ENCODE results near the gene RNF38. TPM values are rescaled to one million over a fixed set of nuclear protein-coding genes. Genes with fewer than 3 reads are reported as not detected.

The RNF38 gene
- total and polyA plus RNA-seq, 2 experiments from 2014 or later, result 8.7 to 23.7 TPM

- Histone ChIP-seq H3K36me3 (replicated peaks; ENCODE audit: insufficient read depth, low read depth) (no peaks in the 10 kb centered on the region), H3K9me2 (replicated peaks; ENCODE audit: insufficient read depth) (no peaks in the 10 kb centered on the region), H3K79me2 (peaks cover 72% of the 10 kb centered on the region), H3K4me1 (ENCODE audit: insufficient read depth) (no peaks in the 10 kb centered on the region), H2AFZ (no peak overlapping the region), H3K27me3 (no peaks in the 10 kb centered on the region), H3K9me3 (ENCODE audit: low read depth) (no peaks in the 10 kb centered on the region), H4K20me1 (ENCODE audit: insufficient read depth, poor library complexity, severe bottlenecking) (peaks cover 20% of the 10 kb centered on the region), H3K4me3 (no peak overlapping the region), H3K4me2 (no peak overlapping the region), H3K27ac (no peak overlapping the region)
- TF ChIP-seq EZH2phosphoT487 (IDR thresholded peaks at IDR 0.05; ENCODE audit: low read depth, severe bottlenecking, unreplicated experiment) (no peak), EZH2 (IDR thresholded peaks at IDR 0.05; ENCODE audit: borderline replicate concordance) (no peak)
- TF ChIP-seq, protein P1, sequence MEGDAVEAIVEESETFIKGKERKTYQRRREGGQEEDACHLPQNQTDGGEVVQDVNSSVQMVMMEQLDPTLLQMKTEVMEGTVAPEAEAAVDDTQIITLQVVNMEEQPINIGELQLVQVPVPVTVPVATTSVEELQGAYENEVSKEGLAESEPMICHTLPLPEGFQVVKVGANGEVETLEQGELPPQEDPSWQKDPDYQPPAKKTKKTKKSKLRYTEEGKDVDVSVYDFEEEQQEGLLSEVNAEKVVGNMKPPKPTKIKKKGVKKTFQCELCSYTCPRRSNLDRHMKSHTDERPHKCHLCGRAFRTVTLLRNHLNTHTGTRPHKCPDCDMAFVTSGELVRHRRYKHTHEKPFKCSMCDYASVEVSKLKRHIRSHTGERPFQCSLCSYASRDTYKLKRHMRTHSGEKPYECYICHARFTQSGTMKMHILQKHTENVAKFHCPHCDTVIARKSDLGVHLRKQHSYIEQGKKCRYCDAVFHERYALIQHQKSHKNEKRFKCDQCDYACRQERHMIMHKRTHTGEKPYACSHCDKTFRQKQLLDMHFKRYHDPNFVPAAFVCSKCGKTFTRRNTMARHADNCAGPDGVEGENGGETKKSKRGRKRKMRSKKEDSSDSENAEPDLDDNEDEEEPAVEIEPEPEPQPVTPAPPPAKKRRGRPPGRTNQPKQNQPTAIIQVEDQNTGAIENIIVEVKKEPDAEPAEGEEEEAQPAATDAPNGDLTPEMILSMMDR (IDR thresholded peaks at IDR 0.05; ENCODE audit: poor library complexity), result no peak
- DNase-seq (ENCODE audit: low spot score), result no peak
- WGBS (ENCODE audit: low lambda C conversion rate, missing lambda C conversion rate), result 78% methylated on average over 5 of the region's 5 CpGs
Measured at GRCh38 chr9:36445800-36446361, 45.8 kb upstream of the RNF38 start.

DNA sequence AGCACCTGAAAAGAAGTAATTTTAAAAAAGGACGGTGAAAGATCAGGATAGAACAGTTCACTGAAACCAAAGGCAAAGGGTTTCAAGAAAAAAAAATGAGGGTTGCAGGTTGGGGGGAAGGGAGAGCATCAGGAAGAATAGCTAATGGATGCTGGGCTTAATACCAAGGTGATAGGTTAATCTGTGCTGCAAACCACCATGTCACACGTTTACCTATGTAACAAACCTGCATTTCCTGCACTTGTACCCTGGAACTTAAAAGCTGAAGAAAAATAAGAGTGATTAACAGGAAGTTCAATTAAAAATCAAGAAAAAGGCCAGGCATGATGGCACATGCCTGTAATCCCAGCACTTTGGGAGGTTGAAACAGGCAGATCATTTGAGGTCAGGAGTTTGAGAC lies 44.1 kb upstream of the RNF38 start:
- TF ChIP-seq EZH2phosphoT487 (IDR thresholded peaks at IDR 0.05; ENCODE audit: low read depth, severe bottlenecking, unreplicated experiment), result no peak
- no peak for TF ChIP-seq EZH2 (IDR thresholded peaks at IDR 0.05; ENCODE audit: borderline replicate concordance)
- TF ChIP-seq, protein P1 (IDR thresholded peaks at IDR 0.05; ENCODE audit: poor library complexity), result no peak
- Histone ChIP-seq H3K4me2 (no peak overlapping the region), H3K9me2 (replicated peaks; ENCODE audit: insufficient read depth) (no peaks in the 10 kb centered on the region), H3K27me3 (no peaks in the 10 kb centered on the region), H3K79me2 (peaks cover 80% of the 10 kb centered on the region), H3K36me3 (replicated peaks; ENCODE audit: insufficient read depth, low read depth) (no peaks in the 10 kb centered on the region), H3K9me3 (ENCODE audit: low read depth) (no peaks in the 10 kb centered on the region), H3K27ac (no peak overlapping the region), H4K20me1 (ENCODE audit: insufficient read depth, poor library complexity, severe bottlenecking) (peaks cover 26% of the 10 kb centered on the region), H2AFZ (no peak overlapping the region), H3K4me1 (ENCODE audit: insufficient read depth) (no peaks in the 10 kb centered on the region), H3K4me3 (no peak overlapping the region)
- DNase-seq (ENCODE audit: low spot score), result no peak
- 79% methylated on average over 2 of the region's 2 CpGs for WGBS (ENCODE audit: low lambda C conversion rate, missing lambda C conversion rate)

DNA sequence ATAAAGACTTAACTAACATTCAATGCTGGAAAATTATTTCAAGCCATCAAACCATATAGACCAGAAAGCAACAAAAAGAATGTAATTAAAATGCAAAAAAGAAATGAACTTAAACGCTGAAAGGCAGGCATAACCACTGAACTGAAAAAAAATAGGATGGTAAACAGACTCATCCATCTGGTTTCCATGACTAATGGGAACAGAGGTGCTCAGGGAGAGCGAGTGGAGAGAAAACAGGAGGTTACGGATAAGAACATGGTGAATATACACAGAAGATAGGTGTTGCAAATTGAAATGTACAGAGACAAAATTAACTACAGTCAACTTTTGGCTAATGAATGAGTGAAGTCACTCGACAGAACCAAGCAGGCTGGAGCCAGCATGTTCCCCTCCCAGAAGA lies 43.5 kb upstream of the RNF38 start:
- Histone ChIP-seq H4K20me1 (ENCODE audit: insufficient read depth, poor library complexity, severe bottlenecking) (peaks cover 26% of the 10 kb centered on the region), H3K9me3 (ENCODE audit: low read depth) (no peaks in the 10 kb centered on the region), H3K27ac (no peak overlapping the region), H3K27me3 (no peaks in the 10 kb centered on the region), H3K4me3 (no peak overlapping the region), H3K79me2 (peaks cover 83% of the 10 kb centered on the region), H3K4me2 (no peak overlapping the region), H3K36me3 (replicated peaks; ENCODE audit: insufficient read depth, low read depth) (no peaks in the 10 kb centered on the region), H2AFZ (no peak overlapping the region), H3K4me1 (ENCODE audit: insufficient read depth) (no peaks in the 10 kb centered on the region), H3K9me2 (replicated peaks; ENCODE audit: insufficient read depth) (no peaks in the 10 kb centered on the region)
- TF ChIP-seq EZH2 (IDR thresholded peaks at IDR 0.05; ENCODE audit: borderline replicate concordance), result no peak
- TF ChIP-seq, protein P1 (IDR thresholded peaks at IDR 0.05; ENCODE audit: poor library complexity), result no peak
- no peak for TF ChIP-seq EZH2phosphoT487 (IDR thresholded peaks at IDR 0.05; ENCODE audit: low read depth, severe bottlenecking, unreplicated experiment)
- 74% methylated on average over 4 of the region's 4 CpGs for WGBS (ENCODE audit: low lambda C conversion rate, missing lambda C conversion rate)
- no peak for DNase-seq (ENCODE audit: low spot score)

All from hepatocyte (in vitro differentiated cells).